HCT116 (cell line): ENCODE measurements around the gene WNT7B.

ENCODE experiments used
- EZH2phosphoT487 ChIP-seq: fragments of 200-600 bp; IDR thresholded peaks from 2 replicates; pipeline ENCODE4 v1.6.1; 2018; ENCODE audit warnings: antibody characterized with exemption, borderline replicate concordance
- JUND ChIP-seq: IDR thresholded peaks from 2 replicates; pipeline ENCODE4 v1.6.1; 2012
- POLR2A ChIP-seq: IDR thresholded peaks from 2 replicates; pipeline ENCODE4 v1.7.0; 2011; ENCODE audit warnings: borderline replicate concordance; ENCODE audit not compliant: insufficient read depth, insufficient read length; ENCODE audit errors: extremely low read depth
- POLR2AphosphoS5 ChIP-seq: IDR thresholded peaks from 2 replicates; pipeline ENCODE4 v1.6.1; 2011; ENCODE audit warnings: mild to moderate bottlenecking, low read depth, low read length, moderate library complexity
- RAD21 ChIP-seq: IDR thresholded peaks from 2 replicates; pipeline ENCODE4 v1.6.1; 2012; ENCODE audit warnings: low read depth, mild to moderate bottlenecking
- SIN3A ChIP-seq: IDR thresholded peaks from 2 replicates; pipeline ENCODE4 v1.6.1; 2012; ENCODE audit warnings: low read depth
- SP1 ChIP-seq: IDR thresholded peaks from 2 replicates; pipeline ENCODE4 v1.6.1; 2012; ENCODE audit warnings: low read depth
- TCF7L2 ChIP-seq: IDR thresholded peaks from 2 replicates; pipeline ENCODE4 v1.7.0; 2011; ENCODE audit warnings: borderline replicate concordance, inconsistent platforms; ENCODE audit not compliant: insufficient read depth, insufficient read length; ENCODE audit errors: extremely low read depth
- YY1 ChIP-seq: IDR thresholded peaks from 2 replicates; pipeline ENCODE4 v1.6.1; 2011; ENCODE audit warnings: low read length, low read depth, moderate library complexity, mild to moderate bottlenecking; ENCODE audit not compliant: insufficient replicate concordance; ENCODE audit errors: extremely low read depth
- TF ChIP-seq, protein P1 (sequence below), 3 experiments: fragments of 200-600 bp in 1 of 3; sonication (generic) in 1 of 3; IDR thresholded peaks in 2 of 3; conservative IDR thresholded peaks in 1 of 3; 2 replicates each; pipeline ENCODE4 v1.5.1; 2012 to 2017; ENCODE audit warnings: low read depth in 2 of 3, low read length in 2 of 3, antibody characterized with exemption in 1 of 3, borderline replicate concordance in 1 of 3, control low read depth in 1 of 3, mild to moderate bottlenecking in 1 of 3, mixed read lengths in 1 of 3, mixed run types in 1 of 3, moderate library complexity in 1 of 3; ENCODE audit not compliant: insufficient read depth in 1 of 3
- TF ChIP-seq, protein P2 (sequence below): IDR thresholded peaks from 2 replicates; pipeline ENCODE4 v1.6.1; 2012
- TF ChIP-seq, protein P3 (sequence below): IDR thresholded peaks from 2 replicates; pipeline ENCODE4 v1.6.1; 2012; ENCODE audit warnings: low read depth

DNA sequence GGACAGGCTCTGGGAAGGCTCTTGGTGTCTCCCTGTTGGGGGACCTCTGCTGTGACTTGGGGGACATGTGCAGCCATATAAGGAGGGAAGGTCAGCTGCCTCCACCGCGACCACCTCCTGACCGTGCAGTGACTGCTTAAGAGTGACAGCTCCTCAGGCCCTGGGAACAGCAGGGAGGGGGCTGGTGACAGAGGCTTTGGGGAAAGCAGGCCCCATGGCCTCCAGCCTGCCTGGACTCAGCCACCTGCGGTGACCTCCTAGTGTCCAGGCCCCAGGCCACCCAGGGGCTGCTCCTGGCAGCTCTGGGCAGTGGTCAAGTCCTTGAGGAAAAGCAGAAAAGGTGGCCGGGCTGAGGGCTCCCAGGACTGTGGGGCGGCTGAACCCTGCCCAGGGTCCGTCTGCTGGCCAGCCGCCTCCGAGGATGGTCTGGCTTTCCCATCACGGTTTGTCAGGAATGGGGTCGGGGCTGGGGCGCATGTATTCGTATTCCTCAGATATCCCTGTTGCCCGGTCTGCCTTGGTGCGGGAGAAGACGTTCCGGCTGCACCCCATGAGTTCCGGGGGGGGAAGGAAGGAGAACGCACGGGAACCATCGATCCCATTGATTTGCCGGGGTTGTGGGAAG, 96.8 kb downstream of the WNT7B start:
- TF ChIP-seq, protein P1, sequence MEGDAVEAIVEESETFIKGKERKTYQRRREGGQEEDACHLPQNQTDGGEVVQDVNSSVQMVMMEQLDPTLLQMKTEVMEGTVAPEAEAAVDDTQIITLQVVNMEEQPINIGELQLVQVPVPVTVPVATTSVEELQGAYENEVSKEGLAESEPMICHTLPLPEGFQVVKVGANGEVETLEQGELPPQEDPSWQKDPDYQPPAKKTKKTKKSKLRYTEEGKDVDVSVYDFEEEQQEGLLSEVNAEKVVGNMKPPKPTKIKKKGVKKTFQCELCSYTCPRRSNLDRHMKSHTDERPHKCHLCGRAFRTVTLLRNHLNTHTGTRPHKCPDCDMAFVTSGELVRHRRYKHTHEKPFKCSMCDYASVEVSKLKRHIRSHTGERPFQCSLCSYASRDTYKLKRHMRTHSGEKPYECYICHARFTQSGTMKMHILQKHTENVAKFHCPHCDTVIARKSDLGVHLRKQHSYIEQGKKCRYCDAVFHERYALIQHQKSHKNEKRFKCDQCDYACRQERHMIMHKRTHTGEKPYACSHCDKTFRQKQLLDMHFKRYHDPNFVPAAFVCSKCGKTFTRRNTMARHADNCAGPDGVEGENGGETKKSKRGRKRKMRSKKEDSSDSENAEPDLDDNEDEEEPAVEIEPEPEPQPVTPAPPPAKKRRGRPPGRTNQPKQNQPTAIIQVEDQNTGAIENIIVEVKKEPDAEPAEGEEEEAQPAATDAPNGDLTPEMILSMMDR (IDR thresholded peaks at IDR 0.05 in 2 of 3, conservative IDR thresholded peaks at IDR 0.05 in 1 of 3; ENCODE audit: borderline replicate concordance in 1 of 3, insufficient read depth in 1 of 3, low read depth in 2 of 3, low read length in 2 of 3) = no peak
- TF ChIP-seq, protein P2, sequence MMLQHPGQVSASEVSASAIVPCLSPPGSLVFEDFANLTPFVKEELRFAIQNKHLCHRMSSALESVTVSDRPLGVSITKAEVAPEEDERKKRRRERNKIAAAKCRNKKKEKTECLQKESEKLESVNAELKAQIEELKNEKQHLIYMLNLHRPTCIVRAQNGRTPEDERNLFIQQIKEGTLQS = no peak
- TF ChIP-seq SIN3A (no peak), JUND (no peak), POLR2A (no peak), EZH2phosphoT487 (no peak), POLR2AphosphoS5 (no peak), YY1 (no peak), RAD21 (no peak), TCF7L2 (no peak), SP1 (no peak)
- TF ChIP-seq, protein P3, sequence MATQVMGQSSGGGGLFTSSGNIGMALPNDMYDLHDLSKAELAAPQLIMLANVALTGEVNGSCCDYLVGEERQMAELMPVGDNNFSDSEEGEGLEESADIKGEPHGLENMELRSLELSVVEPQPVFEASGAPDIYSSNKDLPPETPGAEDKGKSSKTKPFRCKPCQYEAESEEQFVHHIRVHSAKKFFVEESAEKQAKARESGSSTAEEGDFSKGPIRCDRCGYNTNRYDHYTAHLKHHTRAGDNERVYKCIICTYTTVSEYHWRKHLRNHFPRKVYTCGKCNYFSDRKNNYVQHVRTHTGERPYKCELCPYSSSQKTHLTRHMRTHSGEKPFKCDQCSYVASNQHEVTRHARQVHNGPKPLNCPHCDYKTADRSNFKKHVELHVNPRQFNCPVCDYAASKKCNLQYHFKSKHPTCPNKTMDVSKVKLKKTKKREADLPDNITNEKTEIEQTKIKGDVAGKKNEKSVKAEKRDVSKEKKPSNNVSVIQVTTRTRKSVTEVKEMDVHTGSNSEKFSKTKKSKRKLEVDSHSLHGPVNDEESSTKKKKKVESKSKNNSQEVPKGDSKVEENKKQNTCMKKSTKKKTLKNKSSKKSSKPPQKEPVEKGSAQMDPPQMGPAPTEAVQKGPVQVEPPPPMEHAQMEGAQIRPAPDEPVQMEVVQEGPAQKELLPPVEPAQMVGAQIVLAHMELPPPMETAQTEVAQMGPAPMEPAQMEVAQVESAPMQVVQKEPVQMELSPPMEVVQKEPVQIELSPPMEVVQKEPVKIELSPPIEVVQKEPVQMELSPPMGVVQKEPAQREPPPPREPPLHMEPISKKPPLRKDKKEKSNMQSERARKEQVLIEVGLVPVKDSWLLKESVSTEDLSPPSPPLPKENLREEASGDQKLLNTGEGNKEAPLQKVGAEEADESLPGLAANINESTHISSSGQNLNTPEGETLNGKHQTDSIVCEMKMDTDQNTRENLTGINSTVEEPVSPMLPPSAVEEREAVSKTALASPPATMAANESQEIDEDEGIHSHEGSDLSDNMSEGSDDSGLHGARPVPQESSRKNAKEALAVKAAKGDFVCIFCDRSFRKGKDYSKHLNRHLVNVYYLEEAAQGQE = no peak
